Renal cortex interstitium (tissue), 11 donors: Measurements from ENCODE around the gene ZNF428. TPM values are rescaled to one million over a fixed set of nuclear protein-coding genes. Genes with fewer than 3 reads are reported as not detected.

ENCODE experiments used
- DNase-seq, 11 donors: peaks; one replicate each; pipeline ENCODE4 v3.0.0-alpha.2; 2013; ENCODE audit warnings: low read depth in 9 of 11, low spot score in 4 of 11; ENCODE audit errors: extremely low read depth in 1 of 11
- polyA plus RNA-seq, 3 donors: library from polyadenylated mRNA; unstranded; fragments of 120-200 nt; gene quantifications; one replicate each; pipeline ENCODE4 v1.2.1, GENCODE V29; 2013; ENCODE audit not compliant: insufficient read length in 3 of 3

The ZNF428 gene
- polyA plus RNA-seq, 3 donors: 79.5 to 128 (median 101) TPM

DNA sequence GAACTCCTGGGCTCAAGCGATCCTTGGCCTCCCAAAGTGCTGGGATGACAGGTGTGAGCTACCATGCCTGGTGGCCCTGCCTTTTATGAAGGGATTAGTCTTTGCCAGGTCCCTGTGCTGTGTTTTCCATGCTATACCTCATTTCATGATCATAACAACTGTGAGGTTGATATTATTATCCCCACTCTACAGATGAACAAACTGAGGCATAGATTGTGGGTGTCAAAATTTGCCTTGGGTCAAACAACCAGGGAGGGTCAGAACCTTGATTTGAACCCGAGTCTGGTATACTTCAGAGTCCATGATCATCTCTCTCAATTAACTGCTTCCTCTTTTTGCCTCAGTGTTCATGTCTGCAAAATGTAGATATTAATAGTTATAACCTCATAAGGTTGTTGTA lies 36.9 kb downstream of the ZNF428 start:
- DNase-seq: no peak

DNA sequence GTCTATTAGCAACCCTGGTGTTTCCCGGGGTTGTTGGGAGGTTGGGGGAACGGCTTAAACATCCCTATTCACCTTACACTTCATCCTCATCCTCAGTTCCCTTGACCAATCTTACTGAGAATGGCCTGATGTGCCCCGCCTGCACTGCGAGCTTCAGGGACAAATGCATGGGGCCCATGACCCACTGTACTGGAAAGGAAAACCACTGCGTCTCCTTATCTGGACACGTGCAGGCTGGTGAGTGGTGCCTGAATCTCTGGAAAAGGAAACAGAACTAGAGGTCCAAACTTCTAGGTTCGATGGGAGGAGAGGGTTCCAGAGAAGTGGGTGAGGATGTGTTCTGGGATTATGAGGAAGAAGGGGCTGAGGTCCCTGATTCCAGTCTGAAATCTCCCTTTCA lies 38.0 kb downstream of the ZNF428 start:
- DNase-seq: no peak

DNA sequence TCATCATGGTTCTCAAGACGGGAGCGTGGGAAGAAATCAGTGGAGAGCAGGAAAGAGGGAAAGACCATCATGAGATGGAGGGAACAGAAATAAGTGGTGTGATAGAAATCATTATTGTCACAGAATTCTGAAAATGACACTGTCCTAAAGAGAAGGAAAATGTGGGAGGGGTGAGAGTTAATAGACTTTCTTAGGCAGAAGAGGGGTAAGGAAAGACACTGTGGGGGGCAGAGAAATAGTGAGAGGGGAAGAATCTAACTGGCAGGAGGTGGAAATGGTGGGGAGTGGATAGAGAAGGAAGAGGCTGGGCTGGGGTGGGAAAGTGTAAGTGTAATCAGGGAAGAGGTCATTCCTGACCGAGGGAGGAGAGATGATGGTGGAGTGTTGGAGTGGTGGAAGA lies 40.6 kb downstream of the ZNF428 start:
- DNase-seq: no peak

DNA sequence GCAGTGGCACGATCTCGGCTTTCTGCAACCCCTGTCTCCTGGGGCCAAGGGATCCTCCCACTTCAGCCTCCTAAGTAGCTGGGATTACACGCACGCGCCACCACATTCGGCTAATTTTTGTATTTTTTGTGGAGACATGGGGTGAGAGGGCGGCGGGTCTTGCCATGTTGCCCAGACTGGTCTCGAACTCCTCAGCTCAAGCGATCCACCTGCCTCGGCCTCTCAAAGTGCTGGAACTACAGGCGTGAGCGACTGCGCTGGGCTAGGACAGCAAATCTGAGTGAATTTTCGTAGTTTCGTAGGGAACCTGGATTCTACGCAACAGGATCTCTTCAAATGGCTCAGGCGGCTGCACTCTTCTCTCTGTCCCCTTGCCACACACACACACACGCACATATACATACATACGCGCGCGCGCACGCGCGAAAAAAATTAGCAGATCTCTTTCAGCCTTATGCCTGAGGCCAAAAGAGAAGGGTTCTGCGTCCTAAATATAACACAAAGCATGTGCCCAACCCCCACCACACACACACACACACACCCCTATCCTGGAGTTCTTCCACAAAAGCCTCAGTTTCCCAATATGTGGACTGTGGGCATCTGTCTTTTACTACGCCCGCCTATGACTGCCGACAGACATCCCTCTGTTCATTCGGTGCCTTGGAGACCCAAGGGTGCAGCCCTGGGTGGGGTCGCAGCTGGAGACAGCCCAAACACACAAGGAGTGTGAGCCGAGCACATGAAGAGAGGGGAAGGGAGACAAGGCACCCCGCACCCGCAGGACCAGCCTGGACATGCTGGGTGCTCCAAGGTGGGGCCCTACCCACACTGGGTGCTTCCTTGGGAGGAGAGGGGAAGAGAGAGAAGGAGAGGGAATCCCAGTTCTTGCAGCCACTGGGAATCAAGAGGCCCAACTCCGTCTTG lies 43.2 kb downstream of the ZNF428 start:
- no peak for DNase-seq

DNA sequence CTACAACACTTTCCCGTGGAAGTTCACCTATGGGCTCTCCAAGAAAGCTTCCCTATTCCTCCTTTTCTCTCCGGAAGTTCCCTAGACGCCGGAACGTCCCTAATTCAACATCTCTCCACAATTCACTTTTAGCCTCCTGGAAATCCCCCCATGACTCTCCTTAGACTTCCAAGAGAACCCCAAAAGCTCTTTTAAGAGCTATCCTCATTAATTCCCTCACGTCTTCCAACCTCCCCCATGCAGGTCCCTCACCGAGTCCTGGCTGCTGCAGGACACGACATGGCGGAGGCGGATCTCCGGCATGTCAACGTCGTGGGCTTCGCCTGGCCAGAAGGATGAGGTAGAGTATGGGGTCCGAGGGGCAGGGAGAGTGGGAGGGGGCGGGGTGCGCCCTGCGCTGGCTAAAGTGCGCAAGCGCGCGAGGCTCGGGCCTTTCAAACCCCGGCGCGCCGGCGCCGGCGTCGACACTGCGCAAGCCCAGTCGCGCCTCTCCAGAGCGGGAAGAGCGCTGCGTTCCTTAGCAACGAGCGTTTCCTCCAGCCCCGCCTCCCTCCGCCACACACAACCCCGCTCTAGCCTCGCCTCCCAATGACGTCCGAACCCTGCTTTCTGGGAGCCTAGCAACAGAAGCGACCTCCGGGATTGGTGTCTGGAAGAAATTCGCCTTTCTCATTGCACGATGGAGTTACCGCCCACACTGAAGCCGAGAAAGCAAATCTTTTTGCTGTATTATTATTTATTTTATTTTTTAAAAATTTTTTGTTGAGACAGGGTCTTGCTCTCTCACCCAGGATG lies 44.1 kb downstream of the ZNF428 start, which contains the start of the genes PINLYP and XRCC1:
Gene PINLYP, plus strand, starts transcription at position 646 of the 795 bp plus-strand sequence. CDS start 1,391 bp downstream, outside the sequence.
Gene XRCC1, minus strand, starts transcription at position 372 of the 795 bp plus-strand sequence. Its CDS starts 69 bp downstream, at position 303.
- peak; percentile 92 to 99 (median 98) for DNase-seq

DNA sequence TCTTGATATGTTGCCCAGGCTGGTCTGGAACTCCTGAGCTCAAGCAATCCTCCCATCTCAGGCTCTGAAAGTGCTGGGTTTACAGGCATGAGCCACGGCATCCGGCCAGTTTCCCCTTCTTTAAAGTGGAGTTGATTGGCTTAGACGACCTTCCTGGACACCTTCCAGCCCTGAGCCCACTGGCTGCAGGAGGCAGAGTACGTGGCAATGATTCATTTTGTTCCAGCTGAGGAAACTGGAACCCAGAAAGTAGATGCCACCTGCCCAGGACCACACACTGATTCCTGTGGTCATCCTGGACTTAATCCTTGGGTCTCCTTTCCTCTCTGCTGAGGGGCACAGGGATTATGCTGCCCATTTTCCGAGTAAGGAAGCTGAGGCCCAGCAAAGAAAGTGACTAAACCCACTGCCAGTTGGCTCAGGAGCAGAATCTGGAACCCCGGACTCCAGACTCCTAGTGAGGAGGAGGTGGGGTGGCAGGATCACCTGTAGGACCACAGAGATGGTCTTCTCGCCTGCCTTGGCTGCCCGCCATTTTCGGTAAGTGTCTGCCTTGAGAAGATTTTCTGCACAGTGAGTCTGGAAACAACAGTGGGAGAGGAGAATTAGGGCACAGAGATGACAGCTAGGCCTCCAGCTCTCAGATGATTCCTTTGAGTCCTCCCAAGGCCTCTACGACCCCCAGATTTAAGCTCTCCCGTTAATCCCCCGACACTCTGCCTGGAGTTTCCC lies 44.8 kb downstream of the ZNF428 start:
- DNase-seq: no peak

DNA sequence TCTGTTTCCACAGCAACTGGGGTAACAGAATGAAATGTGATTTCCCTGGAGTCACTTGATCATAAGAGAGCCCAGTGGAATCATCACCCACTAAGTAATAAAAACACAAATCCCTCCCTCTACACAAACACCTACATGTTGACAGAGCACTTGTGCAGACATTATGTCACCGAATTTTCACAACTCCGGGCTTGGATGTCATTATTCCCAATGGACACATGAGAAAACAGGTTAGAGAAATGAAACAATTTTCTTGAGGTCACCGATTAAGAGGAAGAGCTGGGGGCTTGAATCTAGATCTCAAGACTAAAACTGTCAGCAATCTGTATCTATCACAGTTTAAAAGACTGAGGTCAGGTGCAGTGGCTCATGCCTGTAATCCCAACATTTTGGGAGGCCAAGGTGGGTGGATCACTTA lies 47.2 kb downstream of the ZNF428 start:
- DNase-seq: no peak

DNA sequence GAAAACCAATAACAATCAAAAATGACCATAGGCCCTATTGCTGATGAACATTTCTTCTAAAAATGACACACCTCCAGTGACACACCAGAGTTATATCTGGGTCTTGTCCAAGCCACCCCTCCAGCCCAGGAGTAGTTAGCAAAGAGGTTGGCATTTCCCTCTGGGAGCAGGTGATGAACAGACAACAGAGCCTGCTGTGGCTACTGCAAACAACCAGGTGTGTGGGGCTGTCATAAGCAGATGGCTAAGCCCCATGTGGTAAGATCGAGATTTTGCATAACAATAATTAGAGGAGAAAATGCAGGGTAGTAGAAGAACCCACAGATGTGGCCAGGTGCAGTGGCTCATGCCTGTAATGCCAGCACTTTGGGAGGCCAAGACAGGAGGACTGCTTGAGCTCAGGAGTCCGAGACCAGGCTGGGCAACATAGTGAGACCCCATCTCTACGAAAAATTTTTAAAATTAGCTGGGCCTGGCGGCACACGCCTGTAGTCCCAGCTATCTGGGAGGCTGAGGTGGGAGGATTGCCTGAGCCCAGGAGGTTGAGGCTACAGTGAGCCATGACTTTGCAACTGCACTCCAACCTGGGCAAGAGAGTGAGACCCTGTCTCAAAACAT lies 49.1 kb downstream of the ZNF428 start:
- no peak for DNase-seq

DNA sequence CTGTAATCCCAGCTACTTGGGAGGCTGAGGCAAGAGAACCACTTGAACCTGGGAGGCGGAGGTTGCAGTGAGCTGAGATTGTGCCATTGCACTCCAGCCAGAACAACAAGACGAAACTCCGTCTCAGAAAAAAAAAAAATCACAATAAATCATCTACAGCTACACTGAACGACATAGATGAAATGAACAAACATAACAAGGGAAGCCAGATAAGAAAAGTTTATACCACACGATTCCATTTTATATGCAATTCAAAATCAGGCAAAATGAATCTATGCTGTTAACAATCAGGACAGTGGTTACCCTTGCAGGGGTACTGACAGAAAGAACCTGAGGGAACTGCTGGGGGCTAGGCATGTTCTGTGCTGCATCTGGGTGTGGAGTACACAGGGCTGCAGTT lies 49.8 kb downstream of the ZNF428 start:
- no peak for DNase-seq

DNA sequence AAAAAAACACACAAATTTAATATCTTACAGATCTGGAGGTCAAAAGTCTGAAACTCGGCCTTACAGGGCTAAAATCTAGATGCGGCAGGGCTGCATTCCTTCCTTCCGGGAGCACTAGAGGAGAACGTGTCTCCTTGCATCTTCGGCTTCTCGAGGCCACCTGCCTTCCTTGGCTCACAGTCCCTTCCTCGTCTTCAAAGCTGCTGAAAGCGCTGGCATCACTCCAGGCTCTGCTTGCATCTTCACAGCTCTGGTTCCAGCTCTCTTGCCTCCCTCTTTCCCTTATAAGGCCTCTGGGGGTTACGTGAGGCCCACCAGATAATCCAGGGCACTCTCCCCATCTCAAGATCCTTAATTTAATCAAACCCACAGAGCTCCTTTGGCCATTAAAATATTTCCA lies 54.6 kb downstream of the ZNF428 start:
- DNase-seq: no peak

DNA sequence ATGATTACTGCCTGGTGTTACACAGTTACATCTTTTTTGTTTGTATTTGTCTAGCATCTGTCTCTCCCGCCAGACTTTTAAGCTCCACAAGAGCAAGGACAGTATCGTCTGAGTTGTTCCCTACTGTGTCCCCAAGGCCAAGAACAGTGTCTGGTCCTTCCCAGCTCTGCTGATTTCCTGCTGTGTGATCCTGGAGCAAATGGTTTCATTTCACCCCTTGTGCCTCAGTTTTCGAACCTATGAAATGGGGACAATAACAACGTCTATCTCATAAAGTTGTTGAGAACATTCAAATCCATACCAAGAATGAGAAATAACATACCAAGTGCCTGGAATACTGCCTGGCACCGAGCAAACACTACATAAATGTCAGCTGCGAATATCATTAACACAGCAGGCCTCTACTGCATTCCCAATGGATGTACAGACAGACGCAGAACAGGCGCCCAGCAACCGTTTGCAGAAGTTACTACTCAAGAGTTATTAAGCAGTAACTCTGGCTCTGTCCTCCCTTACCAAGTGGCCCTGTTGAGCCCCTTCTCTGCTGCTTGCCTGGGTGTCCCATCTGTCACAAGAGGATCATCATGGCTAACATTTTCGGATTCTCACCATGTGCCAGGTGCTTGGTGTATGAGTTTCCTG lies 55.5 kb downstream of the ZNF428 start:
- no peak for DNase-seq

DNA sequence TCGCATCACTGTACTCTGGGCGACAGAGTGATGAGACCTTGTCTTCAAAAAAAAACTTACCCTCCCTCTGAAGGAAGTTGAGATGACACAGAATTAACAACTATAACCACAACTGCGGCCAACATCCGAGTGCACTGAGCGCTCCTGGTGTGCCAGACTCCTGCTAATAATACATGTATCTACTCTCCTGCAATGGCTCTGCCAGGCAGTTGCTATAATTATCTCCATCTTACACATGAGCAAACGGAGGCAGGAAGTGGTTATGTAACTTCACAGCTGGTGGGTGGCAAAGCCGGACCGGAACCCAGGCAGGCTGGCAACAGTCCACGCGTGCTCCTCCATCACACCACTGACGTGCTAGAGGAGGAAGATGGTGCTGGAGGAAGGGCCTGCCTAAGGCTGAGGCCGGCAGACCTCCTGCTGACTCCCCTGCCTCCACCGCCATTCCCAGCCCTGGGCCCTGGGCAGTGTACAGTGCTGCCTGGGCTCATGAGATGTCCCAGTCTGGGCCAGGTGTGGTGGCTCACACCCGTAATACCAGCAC lies 56.7 kb downstream of the ZNF428 start:
- no peak for DNase-seq

DNA sequence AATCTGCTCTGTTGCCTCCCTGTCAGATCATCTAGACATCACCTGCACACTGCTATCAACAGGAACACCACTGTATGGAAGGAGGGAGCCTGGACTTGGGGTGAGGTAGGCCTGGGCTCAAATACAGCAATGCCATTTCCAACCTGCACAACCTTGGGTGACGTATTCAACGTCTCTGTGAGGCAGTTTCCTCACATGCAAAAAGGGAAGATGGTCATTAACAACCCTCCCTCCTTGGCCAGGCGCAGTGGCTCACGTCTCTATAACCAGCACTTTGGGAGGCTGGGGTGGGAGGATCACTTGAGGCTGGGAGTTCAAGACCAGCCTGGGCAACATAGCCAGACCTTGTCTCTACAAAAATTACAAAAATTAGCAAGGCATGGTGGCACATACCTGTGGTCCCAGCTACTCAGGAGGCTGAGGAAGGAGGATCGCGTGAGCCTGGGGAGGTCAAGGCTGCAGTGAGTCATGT lies 57.2 kb downstream of the ZNF428 start:
- no peak for DNase-seq

DNA sequence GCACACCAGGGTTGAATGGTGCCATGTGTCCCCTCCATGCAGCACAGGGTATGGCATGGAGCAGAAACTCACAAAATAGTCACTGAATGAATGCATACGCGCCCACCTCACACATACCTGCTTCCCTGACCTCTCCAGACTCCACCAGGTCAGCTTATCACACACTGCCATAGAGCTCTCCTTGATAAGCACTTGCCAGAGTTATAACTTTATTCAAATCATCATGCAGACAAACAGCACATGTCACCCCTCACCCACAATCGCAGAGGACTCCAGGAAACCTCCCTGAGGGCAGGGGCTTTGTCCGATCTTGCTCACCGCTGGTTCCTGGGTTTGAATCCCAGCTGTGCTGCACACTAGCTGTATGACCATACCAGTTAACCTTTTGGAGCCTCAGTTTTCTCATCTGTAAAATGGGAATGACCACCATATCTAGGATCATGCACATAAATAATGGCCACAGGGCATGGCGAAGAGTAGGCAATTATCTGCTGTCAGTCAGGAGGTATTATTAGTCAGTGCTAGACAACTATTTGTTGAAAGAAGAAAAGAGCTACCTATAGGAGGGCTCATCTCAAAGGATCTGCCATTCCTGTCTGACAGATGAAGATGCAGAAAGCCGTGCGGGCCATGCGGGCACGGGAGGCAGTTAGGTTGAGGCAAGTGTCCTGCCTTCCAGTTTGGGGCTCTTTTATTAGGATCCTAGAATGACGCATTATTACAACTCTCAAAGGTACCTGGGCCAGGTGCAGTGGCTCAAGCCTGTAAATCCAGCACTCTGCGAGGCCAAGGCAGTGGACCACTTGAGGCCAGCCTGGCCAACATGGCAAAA lies 58.1 kb downstream of the ZNF428 start:
- no peak for DNase-seq

DNA sequence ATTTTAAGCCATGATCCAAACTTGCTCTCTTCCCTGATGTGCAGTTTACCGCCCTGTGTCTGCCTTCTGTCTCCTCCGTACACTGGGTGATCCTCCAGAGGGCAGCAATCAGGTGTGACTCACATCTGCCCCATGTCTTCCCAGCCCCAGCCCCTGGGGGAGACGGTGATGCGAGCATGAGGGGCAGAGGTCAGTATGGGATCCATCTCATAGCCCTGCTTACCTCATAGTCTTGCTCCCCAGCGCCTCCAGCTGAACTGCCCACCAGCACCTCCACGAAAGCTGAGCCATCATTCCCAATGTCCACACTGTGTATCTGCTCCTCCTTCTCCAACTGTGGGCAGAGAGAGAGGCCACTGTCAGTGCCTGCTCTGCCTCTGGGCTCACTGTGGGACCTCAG lies 58.7 kb downstream of the ZNF428 start:
- no peak for DNase-seq
